ENCODE measurements around the gene KRT78. TPM values are rescaled to one million over a fixed set of nuclear protein-coding genes. Genes with fewer than 3 reads are reported as not detected.
"Not testable (repeated sequence)": the region's sequence is repeated elsewhere in the genome, so short reads cannot be mapped to it uniquely, and the experiment has no call there.

Gene KRT78
- total RNA-seq, 1 experiment from 2014 or later: not detected

GRCh38 chr12:52795694-52796428 lies 52.9 kb downstream of the KRT78 start, which contains the start of gene KRT3:
KRT3 (minus strand) TSS chr12:52796117; CDS start chr12:52796042, 75 bp downstream.
- DNase-seq (ENCODE audit: low spot score): no peak
- CTCF ChIA-PET: interaction anchor here (2.0 kb wide), 1 partner anchor 103 kb away, joined by 4 read pairs; no protein-coding TSS in a partner anchor
- no peak for TF ChIP-seq ELF4 (CRISPR knock-in tag; IDR thresholded peaks at IDR 0.05; ENCODE audit: low read depth)
- Mint-ChIP-seq H3K4me3 (no peak within 1 kb of the TSS), H3K36me3 (no peaks in the 10 kb centered on the region), H3K9me3 (0 out of 2 replicates have a peak, but pooled peaks cover 3% of the 10 kb centered on the region), H3K27ac (no peak within 1 kb of the TSS), H3K4me1 (peaks cover 18% of the 10 kb centered on the region), H3K27me3 (ENCODE audit: low read depth) (no peaks in the 10 kb centered on the region; the same call in 1 of the 2 replicates)
- ATAC-seq: no peak
- POLR2A ChIA-PET: no interaction called here

- H3K9me3 Mint-ChIP-seq; H3K27ac Mint-ChIP-seq; ATAC-seq; H3K36me3 Mint-ChIP-seq; DNase-seq (ENCODE audit: low spot score); POLR2A ChIA-PET; H3K4me3 Mint-ChIP-seq; H3K27me3 Mint-ChIP-seq (ENCODE audit: low read depth): not testable (repeated sequence)
- H3K4me1 Mint-ChIP-seq: peaks cover 17% of the 10 kb centered on the region
- CTCF ChIA-PET: interaction anchor here (2.0 kb wide), 1 partner anchor 103 kb away, joined by 4 read pairs; no protein-coding TSS in a partner anchor
These were observed 53.5 kb downstream of the KRT78 start for GRCh38 chr12:52795332-52795674.

GRCh38 chr12:52794479-52795331 lies 54.1 kb downstream of the KRT78 start:
- H3K4me1 Mint-ChIP-seq: peaks cover 14% of the 10 kb centered on the region
- H3K27me3 Mint-ChIP-seq (ENCODE audit: low read depth): peaks cover 9% of the 10 kb centered on the region

GRCh38 chr12:52792185-52793029 lies 56.4 kb downstream of the KRT78 start:
- TF ChIP-seq, protein P1, sequence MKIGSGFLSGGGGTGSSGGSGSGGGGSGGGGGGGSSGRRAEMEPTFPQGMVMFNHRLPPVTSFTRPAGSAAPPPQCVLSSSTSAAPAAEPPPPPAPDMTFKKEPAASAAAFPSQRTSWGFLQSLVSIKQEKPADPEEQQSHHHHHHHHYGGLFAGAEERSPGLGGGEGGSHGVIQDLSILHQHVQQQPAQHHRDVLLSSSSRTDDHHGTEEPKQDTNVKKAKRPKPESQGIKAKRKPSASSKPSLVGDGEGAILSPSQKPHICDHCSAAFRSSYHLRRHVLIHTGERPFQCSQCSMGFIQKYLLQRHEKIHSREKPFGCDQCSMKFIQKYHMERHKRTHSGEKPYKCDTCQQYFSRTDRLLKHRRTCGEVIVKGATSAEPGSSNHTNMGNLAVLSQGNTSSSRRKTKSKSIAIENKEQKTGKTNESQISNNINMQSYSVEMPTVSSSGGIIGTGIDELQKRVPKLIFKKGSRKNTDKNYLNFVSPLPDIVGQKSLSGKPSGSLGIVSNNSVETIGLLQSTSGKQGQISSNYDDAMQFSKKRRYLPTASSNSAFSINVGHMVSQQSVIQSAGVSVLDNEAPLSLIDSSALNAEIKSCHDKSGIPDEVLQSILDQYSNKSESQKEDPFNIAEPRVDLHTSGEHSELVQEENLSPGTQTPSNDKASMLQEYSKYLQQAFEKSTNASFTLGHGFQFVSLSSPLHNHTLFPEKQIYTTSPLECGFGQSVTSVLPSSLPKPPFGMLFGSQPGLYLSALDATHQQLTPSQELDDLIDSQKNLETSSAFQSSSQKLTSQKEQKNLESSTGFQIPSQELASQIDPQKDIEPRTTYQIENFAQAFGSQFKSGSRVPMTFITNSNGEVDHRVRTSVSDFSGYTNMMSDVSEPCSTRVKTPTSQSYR (CRISPR knock-in tag; IDR thresholded peaks at IDR 0.05): no peak
- Mint-ChIP-seq H3K27me3 (ENCODE audit: low read depth) (peaks cover 11% of the 10 kb centered on the region), H3K27ac (no peak overlapping the region), H3K9me3 (0 out of 2 replicates have a peak, but pooled peaks cover 3% of the 10 kb centered on the region), H3K36me3 (no peaks in the 10 kb centered on the region), H3K4me1 (peaks cover 7% of the 10 kb centered on the region), H3K4me3 (no peak overlapping the region)
- ChIA-PET CTCF (interaction anchor here (5.8 kb wide), 1 partner anchor 78 kb away, joined by 25 read pairs; no protein-coding TSS in a partner anchor), POLR2A (no interaction called here)
- DNase-seq (ENCODE audit: low spot score) (no peak), ATAC-seq (no peak)

More at GRCh38 chr12:52794479-52795331, 54.1 kb downstream of the KRT78 start:
- Mint-ChIP-seq H3K36me3 (no peaks in the 10 kb centered on the region), H3K9me3 (0 out of 2 replicates have a peak, but pooled peaks cover 3% of the 10 kb centered on the region), H3K4me3 (no peak overlapping the region), H3K27ac (no peak overlapping the region)
- ChIA-PET CTCF (interaction anchor here (0.6 to 2.0 kb wide), 2 partner anchors 102 to 516 kb away, joined by 3 to 4 read pairs; no protein-coding TSS in a partner anchor), POLR2A (no interaction called here)
- no peak for TF ChIP-seq SP1 (CRISPR knock-in tag; conservative IDR thresholded peaks at IDR 0.05)
- TF ChIP-seq ATF1 (CRISPR knock-in tag; IDR thresholded peaks at IDR 0.05): no peak
- no peak for TF ChIP-seq SMAD3 (CRISPR knock-in tag; IDR thresholded peaks at IDR 0.05; ENCODE audit: borderline replicate concordance)
- TF ChIP-seq NFE2L1 (CRISPR knock-in tag; IDR thresholded peaks at IDR 0.05): no peak
- no peak for ATAC-seq
- no peak for DNase-seq (ENCODE audit: low spot score)

All from WTC11 (cell line).